Neural crest cell (in vitro differentiated cells): ENCODE measurements around the gene NUMB. TPM values are rescaled to one million over a fixed set of nuclear protein-coding genes. Genes with fewer than 3 reads are reported as not detected.
"Not testable (repeated sequence)": the region's sequence is repeated elsewhere in the genome, so short reads cannot be mapped to it uniquely, and the experiment has no call there.

Experiments
- DNase-seq: peaks from one replicate; pipeline ENCODE4 v3.0.0; 2021; ENCODE audit warnings: low read depth, mixed read lengths, low spot score
- H3K27ac Mint-ChIP-seq: one replicate; pipeline ENCODE4 v1.8.0; 2021; ENCODE audit warnings: mild to moderate bottlenecking, mixed read lengths; ENCODE audit not compliant: unreplicated experiment
- H3K27me3 Mint-ChIP-seq: 2 replicates; pipeline ENCODE4 v1.8.0; 2021; ENCODE audit warnings: low read depth, mild to moderate bottlenecking, mixed read lengths
- H3K36me3 Mint-ChIP-seq: 2 replicates; pipeline ENCODE4 v1.8.0; 2021; ENCODE audit warnings: low read depth, mild to moderate bottlenecking, mixed read lengths
- H3K4me1 Mint-ChIP-seq: 2 replicates; pipeline ENCODE4 v1.8.0; 2021; ENCODE audit warnings: mixed read lengths
- H3K4me3 Mint-ChIP-seq: one replicate; pipeline ENCODE4 v1.8.0; 2021; ENCODE audit warnings: mild to moderate bottlenecking, mixed read lengths
- H3K9me3 Mint-ChIP-seq: 2 replicates; pipeline ENCODE4 v1.8.0; 2021; ENCODE audit warnings: mixed read lengths
- CTCF ChIP-seq: fragments of 200-600 bp; sonication (generic); conservative IDR thresholded peaks from 2 replicates; pipeline ENCODE4 v1.5.0; 2021; ENCODE audit warnings: antibody characterized with exemption, mild to moderate bottlenecking
- total RNA-seq: library from RNA; stranded (reverse); gene quantifications from 2 replicates; pipeline ENCODE4 v1.2.1, GENCODE V29; 2021

NUMB gene
- total RNA-seq, 1 donor from 2014 or later, result 40.7 TPM

- Mint-ChIP-seq H3K36me3 (no peaks in the 10 kb centered on the region), H3K27me3 (no peaks in the 10 kb centered on the region), H3K9me3 (no peaks in the 10 kb centered on the region), H3K4me1 (peaks cover 5% of the 10 kb centered on the region), H3K4me3 (no peak overlapping the region), H3K27ac (no peak overlapping the region)
- no peak for DNase-seq
- no peak for TF ChIP-seq CTCF
Observed at GRCh38 chr14:73368616-73369015, 89.7 kb downstream of the NUMB start.

GRCh38 chr14:73365727-73366126 lies 92.6 kb downstream of the NUMB start:
- H3K36me3 Mint-ChIP-seq, result peaks cover 2% of the 10 kb centered on the region
- no peaks in the 10 kb centered on the region for H3K27me3 Mint-ChIP-seq
- no peak for DNase-seq
- TF ChIP-seq CTCF, result no peak
- H3K9me3 Mint-ChIP-seq, result no peaks in the 10 kb centered on the region
- no peak overlapping the region for H3K27ac Mint-ChIP-seq
- peaks cover 5% of the 10 kb centered on the region for H3K4me1 Mint-ChIP-seq
- no peak overlapping the region for H3K4me3 Mint-ChIP-seq

GRCh38 chr14:73364559-73364958 lies 93.8 kb downstream of the NUMB start:
- H3K27ac Mint-ChIP-seq, result no peak overlapping the region
- H3K4me3 Mint-ChIP-seq, result no peak overlapping the region

GRCh38 chr14:73359445-73359844 lies 98.9 kb downstream of the NUMB start:
- H3K4me3 Mint-ChIP-seq, result no peak overlapping the region
- no peak for DNase-seq
- no peak for TF ChIP-seq CTCF
- no peaks in the 10 kb centered on the region for H3K9me3 Mint-ChIP-seq
- H3K27me3 Mint-ChIP-seq, result no peaks in the 10 kb centered on the region
- H3K27ac Mint-ChIP-seq, result no peak overlapping the region
- H3K4me1 Mint-ChIP-seq, result no peaks in the 10 kb centered on the region
- peaks cover 2% of the 10 kb centered on the region for H3K36me3 Mint-ChIP-seq

More at GRCh38 chr14:73364559-73364958, 93.8 kb downstream of the NUMB start:
- Mint-ChIP-seq H3K27me3 (no peaks in the 10 kb centered on the region), H3K36me3 (peaks cover 2% of the 10 kb centered on the region), H3K9me3 (no peaks in the 10 kb centered on the region), H3K4me1 (peaks cover 5% of the 10 kb centered on the region)
- DNase-seq, result no peak
- no peak for TF ChIP-seq CTCF

- Mint-ChIP-seq H3K4me3 (no peak overlapping the region), H3K27me3 (no peaks in the 10 kb centered on the region), H3K9me3 (no peaks in the 10 kb centered on the region), H3K4me1 (no peaks in the 10 kb centered on the region), H3K27ac (no peak overlapping the region), H3K36me3 (peaks cover 2% of the 10 kb centered on the region)
- DNase-seq, result no peak
- no peak for TF ChIP-seq CTCF
Observed at GRCh38 chr14:73358187-73358586, 100.2 kb downstream of the NUMB start.

GRCh38 chr14:73349091-73349490 lies 109.3 kb downstream of the NUMB start:
- H3K4me3 Mint-ChIP-seq, H3K36me3 Mint-ChIP-seq, H3K27me3 Mint-ChIP-seq, H3K9me3 Mint-ChIP-seq, H3K27ac Mint-ChIP-seq, H3K4me1 Mint-ChIP-seq, DNase-seq: not testable (repeated sequence)
